GM13976 (cell line): ENCODE results near the gene GLMP.

ENCODE experiments used
- DNase-seq: peaks from one replicate; pipeline ENCODE4 v3.0.0; 2012; ENCODE audit warnings: low spot score
- CTCF ChIP-seq: IDR thresholded peaks from 2 replicates; pipeline ENCODE4 v1.5.1; 2012; ENCODE audit warnings: borderline replicate concordance, mild to moderate bottlenecking; ENCODE audit not compliant: insufficient read depth; ENCODE audit errors: extremely low read depth, missing control alignments, control extremely low read depth
- in situ Hi-C: fragments of 300-500 bp; cut with MboI; formaldehyde crosslinking; loops from one replicate; pipeline ENCODE4 v1.12.0; 2022; ENCODE audit warnings: low sequenced_read_pairs, mixed read lengths, inconsistent platforms; ENCODE audit not compliant: unreplicated experiment

Gene GLMP

GRCh38 chr1:156282479-156283222 is 12.8 kb downstream of the GLMP start, which contains the start of gene SMG5:
Gene SMG5 (minus strand): TSS chr1:156282825. CDS start chr1:156282680, 145 bp downstream.
- TF ChIP-seq CTCF, result no peak
- DNase-seq, result peak; percentile 95
- in situ Hi-C loops, result no loop called here

- in situ Hi-C loops, result no loop called here
- no peak for TF ChIP-seq CTCF
- no peak for DNase-seq
These were observed 13.6 kb downstream of the GLMP start for GRCh38 chr1:156281693-156282478.

GRCh38 chr1:156281281-156281680 is 14.2 kb downstream of the GLMP start:
- TF ChIP-seq CTCF, result no peak
- peak; percentile 65 for DNase-seq
- in situ Hi-C loops, result no loop called here

- no peak for DNase-seq
- TF ChIP-seq CTCF, result no peak
- in situ Hi-C loops, result no loop called here
These were observed 15.6 kb downstream of the GLMP start for GRCh38 chr1:156279837-156280236.

GRCh38 chr1:156276966-156277381 is 18.5 kb downstream of the GLMP start:
- no peak for TF ChIP-seq CTCF
- in situ Hi-C loops, result no loop called here
- no peak for DNase-seq

- in situ Hi-C loops, result no loop called here
- no peak for DNase-seq
These were observed 18.9 kb downstream of the GLMP start for GRCh38 chr1:156276532-156276931.

More at GRCh38 chr1:156276532-156276931, 18.9 kb downstream of the GLMP start:
- TF ChIP-seq CTCF, result no peak
